ENCODE measurements around the gene VCAM1. TPM values are rescaled to one million over a fixed set of nuclear protein-coding genes. Genes with fewer than 3 reads are reported as not detected.

The VCAM1 gene
- total RNA-seq, 1 experiment from 2014 or later = 0.07 TPM

- H3K36me3 Mint-ChIP-seq (ENCODE audit: insufficient read depth in 1 of 3, low read depth in 3 of 3) = no peaks in the 10 kb centered on the region
- no peaks in the 10 kb centered on the region for H3K9me3 ChIP-seq (ENCODE audit: control insufficient read depth, low read depth, low read length)
- H2BK15ac ChIP-seq (ENCODE audit: low read depth, low read length) = no peak overlapping the region
- H2BK12ac ChIP-seq (ENCODE audit: insufficient read length, low read depth, low read length) = no peak overlapping the region
- H3K18ac ChIP-seq (ENCODE audit: insufficient read length, low read depth, low read length) = no peak overlapping the region
- H4K91ac ChIP-seq (ENCODE audit: insufficient read length, low read depth, low read length) = no peak overlapping the region
- no peaks in the 10 kb centered on the region for H3K9me3 Mint-ChIP-seq
- no peak overlapping the region for H3K27ac ChIP-seq (ENCODE audit: insufficient read length, low read depth, low read length)
- H2AFZ ChIP-seq (ENCODE audit: low read length) = no peak overlapping the region
- no peak for TF ChIP-seq CTCF (conservative IDR thresholded peaks at IDR 0.05)
- H3K79me2 ChIP-seq (ENCODE audit: insufficient read depth, low read length) = no peaks in the 10 kb centered on the region
- no peak overlapping the region; a peak in 2 of 7 replicates for H3K27ac Mint-ChIP-seq
- no peak overlapping the region for H3K9ac ChIP-seq (ENCODE audit: extremely low read depth, insufficient read length, low read length)
- H3K4me1 ChIP-seq (ENCODE audit: insufficient read depth, low read length) = peaks cover 4% of the 10 kb centered on the region; the same call in 1 of the 2 replicates
- no peaks in the 10 kb centered on the region for H3K79me1 ChIP-seq (ENCODE audit: insufficient read depth, low read depth, low read length, poor library complexity, severe bottlenecking)
- no peaks in the 10 kb centered on the region for H4K20me1 ChIP-seq (ENCODE audit: control insufficient read depth, insufficient read depth, insufficient read length)
- no peak overlapping the region for H3K4me2 ChIP-seq (ENCODE audit: insufficient read depth, insufficient read length, low read length)
- H3K4me3 Mint-ChIP-seq = no peak overlapping the region
- H3K14ac ChIP-seq (ENCODE audit: insufficient read depth, low read length) = no peak overlapping the region
- no peak overlapping the region for H3K56ac ChIP-seq (ENCODE audit: insufficient read length, low read depth, low read length)
- H2BK20ac ChIP-seq (ENCODE audit: low read depth, low read length, poor library complexity, severe bottlenecking) = no peak overlapping the region
- H3K27me3 Mint-ChIP-seq (ENCODE audit: low read depth) = no peaks in the 10 kb centered on the region
- H4K8ac ChIP-seq (replicated peaks; ENCODE audit: insufficient read length, low read depth, low read length) = no peak overlapping the region
- peaks cover 6% of the 10 kb centered on the region in 2 experiments for H3K4me1 Mint-ChIP-seq
- H3T11ph ChIP-seq (ENCODE audit: low read length) = no peak overlapping the region
- H2BK120ac ChIP-seq (ENCODE audit: low read depth, low read length, poor library complexity, severe bottlenecking) = no peak overlapping the region
- no peak overlapping the region for H2AK5ac ChIP-seq (ENCODE audit: insufficient read length, low read length)
- no peak overlapping the region for H3K4ac ChIP-seq (ENCODE audit: low read depth, low read length)
- no peak overlapping the region for H4K5ac ChIP-seq (ENCODE audit: insufficient read length, low read depth, low read length)
- no peak for DNase-seq
- WGBS (ENCODE audit: extremely low coverage, insufficient read length, low lambda C conversion rate) = no CpG with 5 or more reads among the region's 2 CpGs
- H3K27me3 ChIP-seq (ENCODE audit: insufficient read depth, low read length) = no peaks in the 10 kb centered on the region
- no peak overlapping the region for H3K23ac ChIP-seq (ENCODE audit: insufficient read length, low read depth, low read length)
- no peak overlapping the region for H2BK5ac ChIP-seq (ENCODE audit: insufficient read length, low read length)
- no peaks in the 10 kb centered on the region for H3K23me2 ChIP-seq (ENCODE audit: insufficient read length, low read depth, low read length, poor library complexity, severe bottlenecking)
Measured at GRCh38 chr1:100703052-100703451, 16.5 kb upstream of the VCAM1 start.
